NCI-H146 treated with DMSO at 0.1 percent for 48 hours (cell line): ENCODE data around the gene PPIA.
"Not testable (repeated sequence)": the region's sequence is repeated elsewhere in the genome, so short reads cannot be mapped to it uniquely, and the experiment has no call there.

Source experiments
- DNase-seq: peaks from one replicate; lab custom pipeline; 2025; ENCODE audit not compliant: unreplicated experiment; lab: John Stamatoyannopoulos, UW

PPIA gene

DNA sequence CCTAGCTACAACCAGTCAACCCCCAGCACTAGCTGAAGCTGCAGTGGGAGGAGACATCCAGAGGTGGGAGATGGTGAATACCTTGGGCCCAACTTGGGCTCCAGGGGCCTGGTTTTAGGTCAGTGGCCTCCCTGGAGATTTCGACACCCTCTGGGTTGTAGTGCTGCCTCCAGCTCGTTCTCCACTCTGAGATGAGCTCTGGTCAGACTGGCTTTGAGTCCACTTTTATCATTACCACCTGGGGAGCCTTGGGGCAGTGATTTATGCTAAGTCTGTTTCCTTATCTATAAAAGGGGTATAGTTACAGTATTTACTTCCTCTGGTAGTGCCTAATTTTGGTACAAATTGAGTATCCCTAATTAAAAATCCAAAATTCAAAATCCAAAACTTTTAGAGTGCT is 22.8 kb downstream of the PPIA start:
- DNase-seq, result no peak

DNA sequence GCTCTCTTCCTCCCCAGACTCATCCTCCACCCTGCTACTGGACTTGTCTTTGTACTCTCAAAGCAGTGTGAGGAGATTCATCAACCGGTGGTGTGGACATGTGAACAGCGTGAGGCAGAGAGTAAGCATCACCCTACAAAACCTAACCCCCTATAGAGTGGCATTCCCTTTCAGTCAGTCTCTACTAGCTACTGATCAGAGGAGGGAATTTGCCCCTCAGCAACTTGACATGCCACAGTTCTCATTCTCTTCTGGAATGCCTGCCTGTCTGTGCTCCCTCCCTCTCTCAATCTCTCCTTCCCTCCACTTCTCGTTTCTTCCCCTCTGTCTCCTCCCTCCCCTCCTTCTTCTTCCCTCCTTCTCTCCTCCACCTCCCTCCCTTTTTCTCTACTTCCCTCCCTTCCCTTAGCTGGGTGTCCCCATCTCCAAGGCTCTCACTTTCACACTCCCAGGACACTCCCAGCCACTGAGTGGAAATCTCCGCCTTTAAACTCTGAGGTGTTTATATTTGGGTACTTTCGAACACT is 26.8 kb downstream of the PPIA start:
- DNase-seq, result no peak

DNA sequence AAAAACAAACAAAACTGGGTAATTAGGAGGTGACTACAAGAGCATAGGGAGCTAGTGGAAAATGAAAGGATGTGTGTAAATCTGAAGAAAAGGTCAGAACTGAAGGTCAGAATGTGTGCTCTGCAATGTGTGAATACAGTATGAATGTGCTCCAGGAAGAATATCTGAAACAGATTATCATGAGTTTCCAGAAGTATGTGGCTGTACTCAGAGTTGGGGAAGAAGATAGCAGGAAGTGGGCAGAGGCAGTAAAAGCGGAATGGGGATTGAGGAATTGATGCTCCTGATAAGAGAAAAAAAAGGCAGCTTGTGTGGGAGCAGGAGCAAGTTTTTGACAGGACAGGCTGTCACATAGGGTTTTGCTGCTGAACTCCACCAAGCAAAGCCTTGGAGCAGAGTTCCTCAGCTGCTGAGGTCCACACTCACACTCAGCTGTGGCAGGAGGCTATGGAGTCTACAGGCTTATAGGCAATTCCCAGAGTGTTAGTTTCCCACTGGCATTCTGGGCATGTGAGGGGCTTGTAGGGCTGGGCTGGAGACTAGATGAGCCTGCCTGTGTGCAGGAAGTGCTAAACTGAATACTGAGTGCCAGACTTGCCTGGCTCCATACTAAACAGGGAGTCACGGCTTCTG is 28.5 kb downstream of the PPIA start:
- DNase-seq, result no peak

DNA sequence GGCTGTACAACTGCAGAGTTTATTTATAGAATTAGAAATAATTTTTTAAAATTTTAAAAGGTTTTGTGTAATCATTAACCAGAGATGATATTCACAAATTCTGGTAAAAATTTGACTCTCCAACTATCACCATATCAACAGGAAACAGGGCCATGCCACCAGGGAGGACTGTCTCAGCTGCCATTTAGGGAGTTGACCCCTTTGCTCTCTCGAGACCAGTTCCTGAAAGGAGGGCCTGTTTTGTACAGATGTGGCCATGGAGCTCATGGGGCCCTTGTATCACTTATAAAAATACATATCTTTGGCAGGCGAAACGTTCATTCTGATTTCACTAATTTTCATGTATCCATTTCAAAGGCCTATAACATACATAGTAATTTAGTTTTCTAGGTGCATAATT is 31.1 kb downstream of the PPIA start:
- no peak for DNase-seq

DNA sequence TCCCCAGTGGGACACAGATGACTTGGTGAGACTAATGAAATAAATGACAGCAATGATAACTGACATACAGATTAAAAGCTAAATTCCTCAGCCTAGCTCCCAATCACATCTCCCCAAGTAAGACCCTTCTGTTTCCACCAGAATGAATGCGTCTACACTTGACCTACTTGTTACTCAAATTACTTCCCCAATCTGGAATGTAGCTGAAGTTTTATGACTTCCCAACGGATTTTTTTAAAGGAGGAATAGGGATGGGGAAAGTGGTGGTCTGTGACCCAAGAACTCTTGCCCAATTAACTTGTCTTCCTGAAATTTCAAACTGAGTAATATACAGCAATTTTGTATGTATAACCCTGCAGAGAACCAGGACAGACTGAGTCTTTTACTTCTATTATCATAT is 42.3 kb downstream of the PPIA start:
- DNase-seq, result no peak

DNA sequence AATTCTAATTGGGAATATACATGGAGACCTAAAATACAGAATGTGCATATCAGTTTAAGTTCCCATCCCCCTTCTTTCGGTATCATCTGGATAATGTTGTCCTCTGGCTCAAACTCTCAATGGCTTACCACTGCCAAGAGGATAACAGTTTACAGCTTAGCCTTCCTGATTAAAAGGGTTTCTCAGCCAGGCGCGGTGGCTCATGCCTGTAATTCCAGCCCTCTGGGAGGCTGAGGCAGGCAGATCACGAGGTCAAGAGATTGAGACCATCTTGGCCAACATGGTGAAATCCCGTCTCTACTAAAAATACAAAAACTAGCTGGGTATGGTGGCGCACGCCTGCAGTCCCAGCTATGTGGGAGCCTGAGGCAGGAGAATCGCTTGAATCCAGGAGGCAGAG is 46.2 kb downstream of the PPIA start:
- not testable (repeated sequence) for DNase-seq

DNA sequence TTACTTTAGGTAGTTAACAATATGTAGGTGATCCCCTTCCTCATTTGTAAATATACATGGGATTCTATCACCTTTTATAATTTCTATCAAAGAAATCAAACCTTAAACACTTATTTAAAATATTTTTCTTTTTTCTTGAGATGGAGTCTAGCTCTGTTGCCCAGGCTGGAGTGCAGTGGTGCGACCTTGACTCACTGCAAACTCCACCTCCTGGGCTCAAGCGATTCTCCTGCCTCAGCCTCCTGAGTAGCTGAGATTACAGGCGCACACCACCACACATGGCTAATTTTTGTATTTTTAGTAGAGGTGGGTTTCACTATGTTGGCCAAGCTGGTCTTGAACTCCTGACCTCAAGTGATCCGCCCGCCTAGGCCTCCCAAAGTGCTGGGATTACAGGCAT is 47.0 kb downstream of the PPIA start:
- not testable (repeated sequence) for DNase-seq

DNA sequence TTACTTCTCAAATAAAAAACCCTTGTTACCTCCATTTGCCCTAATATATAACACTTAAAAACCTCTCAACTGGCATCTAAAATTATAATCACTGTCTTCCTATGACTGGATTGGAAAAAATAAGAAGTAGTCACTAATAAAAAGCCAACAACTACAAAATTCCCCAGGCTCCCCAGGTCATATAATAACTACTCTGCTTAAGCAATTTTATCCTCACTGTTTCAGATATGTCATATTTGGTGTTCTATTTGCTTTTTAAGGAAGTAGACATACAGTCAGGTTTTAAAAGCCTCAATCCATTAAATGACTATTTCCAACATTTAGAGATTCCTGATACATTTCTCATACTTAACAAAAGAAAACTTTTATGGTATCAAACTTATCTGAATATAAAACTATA is 49.0 kb downstream of the PPIA start:
- DNase-seq, result no peak

DNA sequence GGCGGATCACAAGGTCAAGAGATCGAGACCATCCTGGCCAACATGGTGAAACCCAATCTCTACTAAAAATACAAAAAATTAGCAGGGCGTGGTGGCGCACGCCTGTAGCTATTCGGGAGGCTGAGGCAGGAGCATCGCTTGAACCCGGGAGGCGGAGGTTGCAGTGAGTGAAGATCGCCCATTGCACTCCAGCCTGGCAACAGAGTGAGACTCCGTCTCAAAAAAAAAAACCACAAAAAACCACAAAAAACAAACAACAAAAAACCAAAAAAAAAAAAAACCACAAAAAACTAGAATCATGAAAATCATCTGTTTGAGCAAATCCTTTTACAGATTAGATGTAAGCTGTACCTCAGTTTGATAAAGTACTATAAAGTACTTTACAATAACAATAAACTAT is 49.9 kb downstream of the PPIA start:
- not testable (repeated sequence) for DNase-seq

DNA sequence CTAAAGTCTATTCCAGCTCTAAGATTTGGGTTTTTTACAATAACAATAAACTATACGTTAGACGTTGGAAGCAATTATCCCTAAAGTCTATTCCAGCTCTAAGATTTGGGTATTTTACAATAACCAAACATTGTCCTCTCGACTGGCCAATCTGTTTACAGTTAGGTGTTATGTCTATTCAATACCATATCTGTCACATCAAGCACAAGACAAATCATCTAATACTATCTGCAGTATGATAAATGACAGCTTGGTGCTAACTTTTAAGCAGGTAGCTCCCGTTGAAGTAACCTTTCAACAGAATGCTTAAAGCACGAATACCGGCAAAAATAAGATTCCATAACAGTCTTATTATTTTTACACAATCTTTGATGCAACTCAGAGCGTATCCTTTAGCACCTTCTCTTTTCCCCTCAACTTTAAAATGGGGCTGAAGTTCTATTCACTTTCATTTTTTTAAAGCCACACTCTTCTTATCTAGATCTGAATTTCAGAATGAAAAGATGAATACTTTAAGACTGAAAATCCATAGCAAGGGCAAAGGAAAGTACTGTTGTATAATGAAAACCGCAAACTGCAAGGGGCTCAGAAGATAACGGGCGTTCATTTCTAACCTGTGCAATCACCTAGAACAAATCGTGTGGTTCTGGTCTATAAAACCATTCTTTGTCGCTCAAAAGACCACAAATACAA is 50.5 kb downstream of the PPIA start:
- no peak for DNase-seq

DNA sequence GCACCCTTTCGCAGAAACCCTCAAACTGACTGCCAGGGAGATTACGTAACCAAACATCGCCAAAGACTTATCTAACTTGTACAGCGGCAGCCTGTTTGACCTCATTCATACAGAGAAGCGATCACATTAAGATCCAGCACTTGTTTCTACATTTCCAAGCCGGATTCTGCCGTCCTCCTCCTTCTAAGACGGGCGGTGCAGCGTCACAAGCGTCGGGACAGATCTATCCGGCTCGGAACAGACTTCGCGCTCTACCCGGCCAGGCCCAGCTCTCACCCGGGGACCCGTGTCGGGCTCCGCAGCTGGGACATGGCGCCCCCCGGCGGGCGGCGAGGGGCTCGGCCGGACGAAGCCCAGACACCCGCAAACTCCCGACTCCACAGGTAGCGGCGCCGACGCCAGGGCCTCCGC is 51.0 kb downstream of the PPIA start:
- DNase-seq, result peak; percentile 71

DNA sequence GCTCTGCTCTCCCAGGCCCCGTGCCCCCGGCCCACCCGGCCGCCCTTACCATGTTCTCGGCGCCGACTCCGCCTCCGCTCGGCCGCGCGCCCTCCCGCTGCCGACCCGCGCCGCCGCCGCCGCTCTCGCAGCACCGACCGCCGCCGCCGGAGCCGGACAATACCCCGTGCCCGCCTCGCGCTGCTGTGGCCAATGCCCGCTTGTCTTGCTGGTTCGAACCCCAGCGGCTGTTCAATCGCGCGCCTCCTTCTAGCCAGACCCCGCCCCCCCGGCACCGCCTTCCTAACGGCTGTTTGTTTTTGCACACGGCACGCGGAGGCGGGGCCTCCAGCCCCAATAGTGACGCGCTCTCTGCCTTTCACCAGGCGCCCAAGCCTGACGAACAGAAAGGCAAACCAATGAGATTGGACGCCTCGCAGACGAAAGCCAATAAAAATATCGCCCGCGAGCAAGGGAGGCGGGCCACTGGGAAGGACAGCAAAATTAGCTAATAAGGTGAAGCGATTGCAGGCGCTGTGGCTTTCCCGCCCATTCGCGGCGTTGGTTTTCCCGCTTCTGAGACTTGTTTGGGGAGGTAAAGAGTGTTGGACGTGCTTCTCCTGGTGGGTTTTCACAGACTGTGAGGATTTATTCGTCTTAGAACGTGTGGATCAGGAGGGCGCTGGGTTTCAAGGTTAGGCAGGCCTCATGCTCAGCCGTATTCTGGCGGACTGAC is 51.6 kb downstream of the PPIA start, which contains the start of gene H2AZ2:
TSS of gene H2AZ2 (minus strand) at position 168 of the 715 bp plus-strand sequence. CDS start at position 52, 116 bp downstream.
- DNase-seq, result peak; percentile 98

DNA sequence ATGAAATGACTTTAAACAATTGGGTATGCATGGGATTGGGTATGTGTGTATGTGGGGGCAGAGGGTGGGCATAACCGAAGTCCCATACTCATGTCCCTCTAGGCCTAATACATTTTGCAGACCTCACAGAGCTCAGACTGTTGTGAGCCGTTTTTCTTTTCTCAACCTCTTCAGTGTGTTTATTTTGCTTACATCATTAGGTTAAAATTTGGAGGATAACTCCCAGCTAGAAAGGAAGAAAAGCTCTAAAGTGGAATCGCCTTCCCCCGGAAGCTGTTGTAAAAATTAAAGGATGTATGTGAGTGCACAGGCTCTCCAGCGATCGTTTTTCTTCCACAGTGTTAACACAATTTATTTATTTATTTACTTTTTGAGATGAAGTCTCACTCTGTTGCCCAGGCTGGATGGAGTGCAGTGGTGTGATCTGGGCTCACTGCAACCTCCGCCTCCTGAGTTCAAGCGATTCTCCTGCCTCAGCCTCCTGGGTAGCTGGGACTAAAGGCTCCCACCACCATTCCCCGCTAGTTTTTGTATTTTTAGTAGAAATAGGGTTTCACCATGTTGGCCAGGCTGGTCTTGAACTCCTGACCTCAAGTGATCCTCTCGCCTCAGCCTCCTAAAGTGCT is 52.9 kb downstream of the PPIA start:
- no peak for DNase-seq

DNA sequence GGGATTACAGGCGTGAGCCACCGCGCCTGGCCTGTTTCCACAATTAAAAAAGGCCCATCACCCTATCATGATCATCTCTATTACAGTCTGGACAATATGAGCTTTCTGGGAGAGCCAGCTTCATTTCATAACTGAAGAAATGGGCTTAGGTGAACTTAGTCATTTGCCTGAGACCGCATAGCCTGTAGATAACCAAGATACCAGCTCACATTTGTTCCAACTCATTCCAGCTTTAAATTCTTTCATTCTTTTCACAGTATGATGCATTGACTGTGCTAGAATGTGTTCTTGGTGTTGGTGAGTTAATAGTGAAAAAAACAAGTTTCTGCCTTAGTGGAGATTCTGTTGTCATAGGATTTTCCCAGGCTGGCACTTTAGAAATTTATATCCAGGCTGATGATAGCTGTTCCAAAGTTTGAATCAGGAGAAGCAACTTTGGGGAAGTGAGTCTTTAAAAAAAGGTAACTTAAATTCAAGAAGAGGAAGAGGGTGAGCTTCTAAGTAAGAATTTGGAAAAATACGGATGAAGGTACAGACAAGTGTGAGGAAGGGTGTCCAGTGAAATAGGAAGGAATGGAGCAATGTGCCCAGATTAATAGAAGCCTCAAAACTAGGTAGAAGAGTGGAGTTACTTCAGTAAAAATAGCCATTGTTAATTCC is 53.5 kb downstream of the PPIA start:
- DNase-seq, result no peak

DNA sequence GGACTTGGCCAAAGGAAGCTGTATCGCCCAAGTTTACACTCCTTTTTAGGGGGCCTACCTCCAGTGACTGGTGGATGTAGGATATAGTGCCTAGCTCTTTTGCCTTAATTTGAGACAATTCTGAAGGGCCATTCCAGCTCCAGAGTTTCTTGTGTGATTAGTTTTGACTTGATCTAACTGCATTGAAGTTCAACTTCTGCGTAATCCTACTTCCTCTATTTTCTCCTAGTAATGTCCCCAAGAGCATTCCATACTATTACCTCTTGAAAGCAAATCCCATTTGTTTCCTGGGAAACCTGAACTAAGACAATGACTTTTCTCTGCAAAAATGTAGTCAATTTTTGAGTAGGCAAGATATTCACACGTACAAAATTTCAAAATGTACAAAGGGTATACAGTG is 56.1 kb downstream of the PPIA start:
- DNase-seq, result no peak
